ENCODE data around the gene HERPUD1. TPM values are rescaled to one million over a fixed set of nuclear protein-coding genes. Genes with fewer than 3 reads are reported as not detected.
"Not testable (repeated sequence)": the region's sequence is repeated elsewhere in the genome, so short reads cannot be mapped to it uniquely, and the experiment has no call there.

Gene HERPUD1
- total RNA-seq, 2 donors from 2014 or later, result 127 to 141 TPM

DNA sequence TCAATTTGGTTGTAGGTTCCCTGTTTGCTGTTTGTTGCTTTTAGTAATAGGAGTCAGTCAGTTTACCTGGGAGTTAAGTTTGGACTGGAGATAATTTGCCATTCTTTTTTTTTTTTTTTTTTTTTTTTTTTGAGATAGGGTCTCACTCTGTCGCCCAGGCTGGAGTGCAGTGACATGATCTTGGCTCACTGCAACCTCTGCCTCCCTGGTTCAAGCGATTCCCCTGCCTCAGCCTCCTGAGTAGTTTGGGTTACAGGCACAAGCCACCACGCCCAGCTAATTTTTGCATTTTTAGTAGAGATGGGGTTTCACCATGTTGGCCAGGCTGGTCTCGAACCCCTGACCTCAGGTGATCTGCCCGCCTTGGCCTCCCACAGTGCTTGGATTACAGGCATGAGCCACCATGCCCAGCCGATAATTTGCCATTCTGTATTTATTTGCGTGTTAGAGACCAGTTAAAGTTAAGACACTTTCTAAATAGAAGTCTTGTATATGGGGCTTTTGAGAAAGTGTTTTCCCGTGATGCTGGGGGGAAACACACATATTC lies 2.7 kb downstream of the HERPUD1 start:
- H3K27ac Mint-ChIP-seq, result peak overlapping the region; percentile 98 to 99
- peak overlapping the region; percentile 95 for H3K4me3 Mint-ChIP-seq
- not testable (repeated sequence) for DNase-seq (ENCODE audit: low spot score); ATAC-seq; H3K27me3 Mint-ChIP-seq; H3K9me3 Mint-ChIP-seq
- peaks cover 52 to 68% of the 10 kb centered on the region in 2 donors for H3K4me1 Mint-ChIP-seq (ENCODE audit: low read depth in 2 of 2)
- peaks cover 59% of the 10 kb centered on the region for H3K36me3 Mint-ChIP-seq

DNA sequence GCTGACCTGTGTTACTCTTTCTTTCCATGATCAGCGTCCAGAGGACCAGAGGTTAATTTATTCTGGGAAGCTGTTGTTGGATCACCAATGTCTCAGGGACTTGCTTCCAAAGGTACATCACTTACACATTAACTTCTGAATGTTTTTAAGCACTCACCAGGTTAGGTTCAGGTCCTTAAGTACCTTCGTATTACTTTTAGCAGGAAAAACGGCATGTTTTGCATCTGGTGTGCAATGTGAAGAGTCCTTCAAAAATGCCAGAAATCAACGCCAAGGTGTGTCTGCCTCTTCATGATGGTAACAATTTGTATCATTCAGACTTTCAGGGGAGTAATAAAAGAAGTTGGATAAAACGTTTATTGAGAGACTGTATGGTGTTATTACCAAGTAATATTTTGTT lies 3.3 kb downstream of the HERPUD1 start:
- peak overlapping the region; percentile 98 to 99 for H3K27ac Mint-ChIP-seq
- no peaks in the 10 kb centered on the region for H3K9me3 Mint-ChIP-seq
- DNase-seq (ENCODE audit: low spot score) (no peak), ATAC-seq (no peak)
- H3K36me3 Mint-ChIP-seq, result peaks cover 64% of the 10 kb centered on the region
- peak overlapping the region; percentile 95 for H3K4me3 Mint-ChIP-seq
- H3K4me1 Mint-ChIP-seq (ENCODE audit: low read depth in 2 of 2), result peaks cover 54 to 71% of the 10 kb centered on the region in 2 donors
- H3K27me3 Mint-ChIP-seq, result no peaks in the 10 kb centered on the region

DNA sequence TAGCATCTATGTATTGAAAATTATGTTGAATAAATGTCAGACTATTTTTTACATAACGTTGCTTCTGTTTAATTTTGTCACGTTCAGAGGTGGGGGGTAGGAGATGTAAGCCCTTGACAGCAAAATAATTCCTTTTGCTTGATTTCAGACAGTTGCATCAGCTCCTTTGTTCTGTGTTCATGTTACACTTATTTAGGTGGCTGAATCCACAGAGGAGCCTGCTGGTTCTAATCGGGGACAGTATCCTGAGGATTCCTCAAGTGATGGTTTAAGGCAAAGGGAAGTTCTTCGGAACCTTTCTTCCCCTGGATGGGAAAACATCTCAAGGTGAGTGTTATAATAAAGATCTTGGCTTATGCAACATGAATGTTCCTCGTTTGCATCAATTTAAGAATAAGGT lies 4.5 kb downstream of the HERPUD1 start:
- Mint-ChIP-seq H3K27me3 (no peaks in the 10 kb centered on the region), H3K9me3 (no peaks in the 10 kb centered on the region), H3K4me1 (ENCODE audit: low read depth in 2 of 2) (peaks cover 53 to 66% of the 10 kb centered on the region in 2 donors), H3K36me3 (peaks cover 65% of the 10 kb centered on the region), H3K27ac (peak overlapping the region in 1 of 2 donors; percentile 99), H3K4me3 (peak overlapping the region; percentile 49)
- ATAC-seq (no peak), DNase-seq (ENCODE audit: low spot score) (no peak)

DNA sequence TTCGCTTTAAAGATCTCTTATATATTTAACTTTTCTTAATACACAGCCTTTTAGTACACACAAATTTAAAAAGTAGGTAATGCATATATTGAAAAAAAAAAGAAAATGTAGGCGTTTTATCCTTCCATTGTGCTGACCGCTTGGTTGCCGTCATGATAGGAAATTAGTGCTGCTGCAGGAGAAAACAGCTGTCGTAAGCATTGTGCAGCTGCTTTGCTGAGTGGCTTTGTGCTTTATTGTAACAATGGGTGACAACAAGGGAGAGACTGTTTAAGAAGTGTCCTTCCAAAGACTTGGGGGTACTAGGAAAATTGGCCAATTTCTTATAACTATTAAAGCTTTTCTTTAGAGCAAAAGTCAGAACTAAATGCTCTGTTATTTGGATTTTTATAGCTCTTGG lies 5.0 kb downstream of the HERPUD1 start:
- H3K4me3 Mint-ChIP-seq, result peak overlapping the region; percentile 49
- peaks cover 65% of the 10 kb centered on the region for H3K36me3 Mint-ChIP-seq
- peak overlapping the region in 1 of 2 donors; percentile 99 for H3K27ac Mint-ChIP-seq
- H3K27me3 Mint-ChIP-seq, result no peaks in the 10 kb centered on the region
- no peak for ATAC-seq
- no peaks in the 10 kb centered on the region for H3K9me3 Mint-ChIP-seq
- H3K4me1 Mint-ChIP-seq (ENCODE audit: low read depth in 2 of 2), result peaks cover 56 to 66% of the 10 kb centered on the region in 2 donors
- DNase-seq (ENCODE audit: low spot score), result no peak

DNA sequence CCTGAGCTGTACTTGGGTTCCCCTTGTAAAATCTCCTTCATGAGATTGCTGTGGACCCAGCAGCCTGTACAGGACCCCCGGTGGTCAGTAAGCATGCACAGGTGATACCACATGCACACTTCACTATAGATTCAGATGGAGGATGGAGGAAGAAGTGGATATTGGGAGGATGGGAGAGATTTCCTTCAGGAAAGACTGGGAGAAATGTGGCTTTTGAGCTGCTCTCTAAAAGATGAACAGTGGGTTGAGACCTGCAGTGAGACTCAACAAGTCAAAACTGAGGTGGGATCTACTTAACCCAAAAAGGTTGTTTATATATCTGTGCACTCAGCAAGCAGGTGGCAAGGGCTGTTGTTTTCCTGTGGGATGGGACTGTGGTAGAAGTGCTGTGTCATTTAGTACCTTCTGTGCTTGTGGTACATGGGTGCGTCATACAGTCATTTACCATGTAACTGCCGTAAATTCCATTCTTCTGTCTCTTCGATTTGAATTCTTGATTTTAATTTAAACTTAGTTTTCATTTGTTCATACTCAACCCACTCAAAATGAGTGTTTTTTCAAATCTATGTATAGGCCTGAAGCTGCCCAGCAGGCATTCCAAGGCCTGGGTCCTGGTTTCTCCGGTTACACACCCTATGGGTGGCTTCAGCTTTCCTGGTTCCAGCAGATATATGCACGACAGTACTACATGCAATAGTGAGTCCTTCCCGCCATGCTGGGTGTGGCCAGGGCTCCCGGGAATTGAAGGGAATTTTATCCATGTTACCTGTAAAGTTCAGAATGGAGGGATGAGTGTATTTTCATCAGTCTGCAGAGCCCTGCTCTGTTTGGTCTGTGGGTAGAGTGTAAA lies 6.9 kb downstream of the HERPUD1 start:
- Mint-ChIP-seq H3K4me3 (peak overlapping the region; percentile 74), H3K4me1 (ENCODE audit: low read depth in 2 of 2) (peaks cover 50 to 64% of the 10 kb centered on the region in 2 donors), H3K36me3 (peaks cover 60% of the 10 kb centered on the region), H3K9me3 (no peaks in the 10 kb centered on the region), H3K27ac (peak overlapping the region; percentile 85 to 87), H3K27me3 (no peaks in the 10 kb centered on the region)
- DNase-seq (ENCODE audit: low spot score), result no peak
- ATAC-seq, result peak in 1 of 2 donors; percentile 93

DNA sequence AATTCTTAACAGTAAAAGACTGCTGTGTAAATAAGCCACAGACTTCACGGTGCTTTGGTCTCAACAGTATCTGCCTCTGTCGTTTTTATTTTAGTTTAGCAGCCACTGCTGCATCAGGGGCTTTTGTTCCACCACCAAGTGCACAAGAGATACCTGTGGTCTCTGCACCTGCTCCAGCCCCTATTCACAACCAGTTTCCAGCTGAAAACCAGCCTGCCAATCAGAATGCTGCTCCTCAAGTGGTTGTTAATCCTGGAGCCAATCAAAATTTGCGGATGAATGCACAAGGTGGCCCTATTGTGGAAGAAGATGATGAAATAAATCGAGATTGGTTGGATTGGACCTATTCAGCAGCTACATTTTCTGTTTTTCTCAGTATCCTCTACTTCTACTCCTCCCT lies 7.9 kb downstream of the HERPUD1 start:
- Mint-ChIP-seq H3K4me3 (peak overlapping the region; percentile 74), H3K27ac (peak overlapping the region; percentile 85 to 87), H3K9me3 (no peaks in the 10 kb centered on the region), H3K36me3 (peaks cover 55% of the 10 kb centered on the region), H3K27me3 (no peaks in the 10 kb centered on the region), H3K4me1 (ENCODE audit: low read depth in 2 of 2) (peaks cover 45 to 61% of the 10 kb centered on the region in 2 donors)
- no peak for DNase-seq (ENCODE audit: low spot score)
- ATAC-seq, result no peak

DNA sequence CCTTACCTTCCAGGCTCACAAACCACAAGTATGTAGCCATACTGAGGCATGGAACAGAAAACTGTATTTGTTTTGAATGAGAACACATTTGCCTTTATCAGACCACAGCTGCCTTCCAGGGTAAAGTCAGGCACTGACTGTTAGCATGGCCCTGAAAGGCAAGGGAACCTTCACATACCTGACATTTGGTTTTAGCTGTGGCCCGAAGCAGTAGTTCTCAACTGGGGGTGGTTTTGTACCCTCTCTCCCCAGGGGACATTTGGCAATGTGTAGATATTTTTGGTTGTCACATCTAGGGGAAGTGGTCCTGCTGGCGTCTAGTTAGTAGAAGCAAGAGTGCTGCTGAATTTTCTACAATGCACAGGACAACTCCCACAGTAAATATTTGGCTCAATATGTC lies 9.2 kb downstream of the HERPUD1 start:
- H3K9me3 Mint-ChIP-seq, result no peaks in the 10 kb centered on the region
- H3K36me3 Mint-ChIP-seq, result peaks cover 43% of the 10 kb centered on the region
- no peak overlapping the region for H3K27ac Mint-ChIP-seq
- H3K27me3 Mint-ChIP-seq, result no peaks in the 10 kb centered on the region
- peaks cover 36 to 54% of the 10 kb centered on the region in 2 donors for H3K4me1 Mint-ChIP-seq (ENCODE audit: low read depth in 2 of 2)
- no peak for DNase-seq (ENCODE audit: low spot score)
- no peak for ATAC-seq
- H3K4me3 Mint-ChIP-seq, result no peak overlapping the region

DNA sequence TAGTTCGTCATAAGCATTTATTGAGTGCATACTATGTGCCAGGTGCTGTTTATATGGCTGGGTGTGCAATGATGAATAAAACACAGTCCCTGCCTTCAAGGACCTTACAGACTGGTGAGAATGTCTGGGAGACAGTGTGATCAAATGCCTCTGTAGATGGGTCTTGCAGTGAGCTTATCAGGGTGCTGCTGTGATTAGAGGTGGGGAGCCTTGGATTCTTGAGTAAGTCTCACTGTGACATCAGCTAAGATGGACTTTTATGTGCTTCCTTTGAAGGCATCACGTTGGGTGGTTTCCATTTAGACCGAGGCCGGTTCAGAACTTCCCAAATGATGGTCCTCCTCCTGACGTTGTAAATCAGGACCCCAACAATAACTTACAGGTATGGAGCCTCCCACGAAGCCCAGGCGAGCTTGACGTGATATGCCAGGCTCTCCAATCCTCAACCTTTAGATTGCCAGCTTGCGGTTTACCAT lies 10.0 kb downstream of the HERPUD1 start:
- peaks cover 39% of the 10 kb centered on the region for H3K36me3 Mint-ChIP-seq
- ATAC-seq (no peak), DNase-seq (ENCODE audit: low spot score) (no peak)
- H3K9me3 Mint-ChIP-seq, result no peaks in the 10 kb centered on the region
- H3K4me3 Mint-ChIP-seq, result no peak overlapping the region
- peaks cover 34 to 50% of the 10 kb centered on the region in 2 donors for H3K4me1 Mint-ChIP-seq (ENCODE audit: low read depth in 2 of 2)
- H3K27ac Mint-ChIP-seq, result no peak overlapping the region
- no peaks in the 10 kb centered on the region for H3K27me3 Mint-ChIP-seq

DNA sequence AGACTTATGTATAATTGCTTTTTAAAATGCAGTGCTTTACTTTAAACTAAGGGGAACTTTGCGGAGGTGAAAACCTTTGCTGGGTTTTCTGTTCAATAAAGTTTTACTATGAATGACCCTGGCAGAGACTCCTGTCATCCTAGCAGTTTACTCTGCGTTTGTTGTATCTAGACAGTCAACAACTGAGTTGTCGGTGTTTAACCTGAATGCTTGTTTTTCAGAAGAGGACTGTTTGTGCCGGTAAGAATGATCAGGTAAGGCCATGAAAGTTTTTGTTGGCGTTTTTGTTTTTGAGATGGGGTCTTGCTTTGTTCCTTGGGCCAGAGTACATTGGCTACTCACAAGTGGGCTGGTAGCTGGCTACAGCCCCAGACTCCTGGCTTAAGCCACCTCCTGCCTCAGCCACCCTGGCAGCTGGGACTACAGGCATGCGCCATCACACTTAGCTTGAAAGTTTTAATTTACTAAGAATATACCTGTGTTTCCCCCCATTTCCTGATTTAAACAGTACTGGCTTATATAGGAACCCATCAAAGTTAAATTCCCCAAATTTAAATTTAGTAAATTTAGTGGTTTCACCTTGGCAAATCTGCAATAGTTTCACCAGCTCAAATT lies 11.9 kb downstream of the HERPUD1 start:
- Mint-ChIP-seq H3K4me3 (no peak overlapping the region), H3K27me3 (no peaks in the 10 kb centered on the region), H3K9me3 (no peaks in the 10 kb centered on the region), H3K36me3 (peaks cover 20% of the 10 kb centered on the region), H3K4me1 (ENCODE audit: low read depth in 2 of 2) (peaks cover 25 to 31% of the 10 kb centered on the region in 2 donors), H3K27ac (peak overlapping the region in 1 of 2 donors; percentile 78)
- ATAC-seq (no peak), DNase-seq (ENCODE audit: low spot score) (no peak)

DNA sequence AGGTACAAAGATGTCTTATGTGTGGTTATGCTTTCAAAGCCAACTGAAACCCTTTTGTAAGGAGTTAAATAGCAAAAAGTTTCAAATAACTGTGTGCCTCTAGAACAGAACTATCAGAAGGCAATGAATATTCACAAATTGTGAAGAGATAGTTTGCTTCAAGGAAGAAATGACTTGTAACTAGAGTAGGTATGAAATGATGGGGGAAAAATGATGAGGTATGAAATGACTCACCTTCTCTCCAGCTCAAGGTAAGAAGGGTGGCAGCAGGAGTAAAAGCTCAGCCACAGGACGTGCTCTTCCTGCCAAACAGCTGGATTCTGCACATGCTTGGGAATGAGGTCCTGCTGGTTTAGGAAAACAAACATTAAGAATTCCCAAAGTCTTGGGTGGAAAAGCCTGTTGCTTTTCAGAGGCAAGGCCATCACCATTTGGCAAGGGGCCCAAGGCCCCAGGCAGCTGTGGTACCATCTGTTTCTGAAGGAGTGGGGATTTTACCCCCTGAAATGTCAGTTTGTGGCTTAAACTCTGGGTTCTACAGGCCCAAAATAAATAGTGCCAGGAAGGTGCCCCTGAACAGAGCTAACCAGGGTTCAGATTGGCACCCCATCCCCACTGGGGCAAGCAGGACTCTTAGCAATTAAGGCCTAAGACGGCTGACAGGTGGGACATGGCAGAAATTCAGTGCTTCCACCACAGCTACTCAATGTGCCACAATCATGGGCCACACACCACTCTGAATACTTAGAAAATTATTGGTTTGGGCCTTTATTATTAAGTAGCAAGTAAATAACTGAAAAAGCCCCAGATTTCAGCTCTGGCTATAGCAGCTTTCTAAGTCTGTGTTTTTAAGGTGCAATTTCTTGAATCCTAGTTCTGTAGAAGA lies 13.3 kb downstream of the HERPUD1 start:
- ATAC-seq (peak in 1 of 2 donors; percentile 78), DNase-seq (ENCODE audit: low spot score) (no peak)
- peaks cover 19 to 21% of the 10 kb centered on the region in 2 donors for H3K4me1 Mint-ChIP-seq (ENCODE audit: low read depth in 2 of 2)
- H3K4me3 Mint-ChIP-seq, result peak overlapping the region; percentile 44
- H3K27me3 Mint-ChIP-seq, result no peaks in the 10 kb centered on the region
- peak overlapping the region; percentile 68 to 78 for H3K27ac Mint-ChIP-seq
- H3K36me3 Mint-ChIP-seq, result peaks cover 7% of the 10 kb centered on the region
- H3K9me3 Mint-ChIP-seq, result no peaks in the 10 kb centered on the region

DNA sequence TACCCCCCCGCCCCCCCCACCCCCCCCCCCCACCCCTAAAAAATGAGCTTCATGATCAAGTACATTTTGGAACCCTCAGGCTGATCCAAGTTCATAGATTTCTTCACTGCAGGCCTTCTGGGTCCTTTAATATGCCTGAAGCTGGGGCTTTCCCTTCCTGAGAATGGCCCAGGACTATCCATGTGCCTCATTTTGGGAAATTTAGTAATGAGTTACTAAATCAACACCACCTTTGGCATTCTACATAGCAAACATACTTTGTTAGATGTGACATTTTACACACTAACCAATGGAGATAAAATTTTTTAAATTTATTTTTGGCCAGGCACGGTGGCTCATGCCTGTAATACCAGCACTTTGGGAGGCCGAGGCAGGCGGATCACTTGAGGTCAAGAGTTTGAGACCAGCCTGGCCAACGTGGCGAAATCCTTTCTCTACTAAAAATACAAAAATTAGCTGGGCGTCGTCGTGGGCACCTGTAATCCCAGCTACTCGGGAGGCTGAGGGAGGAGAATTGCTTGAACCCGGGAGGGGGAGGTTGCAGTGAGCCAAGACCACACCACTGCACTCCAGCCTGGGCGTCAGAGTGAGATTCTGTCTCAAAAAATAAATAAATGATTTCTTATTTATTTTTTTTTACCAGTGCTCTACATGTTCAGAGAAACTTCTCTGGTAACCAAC lies 14.0 kb downstream of the HERPUD1 start:
- Mint-ChIP-seq H3K4me3 (no peak overlapping the region), H3K9me3 (no peaks in the 10 kb centered on the region), H3K36me3 (peaks cover 5% of the 10 kb centered on the region), H3K27me3 (no peaks in the 10 kb centered on the region), H3K4me1 (ENCODE audit: low read depth in 2 of 2) (peaks cover 24 to 26% of the 10 kb centered on the region in 2 donors), H3K27ac (no peak overlapping the region)
- no peak for ATAC-seq
- no peak for DNase-seq (ENCODE audit: low spot score)

DNA sequence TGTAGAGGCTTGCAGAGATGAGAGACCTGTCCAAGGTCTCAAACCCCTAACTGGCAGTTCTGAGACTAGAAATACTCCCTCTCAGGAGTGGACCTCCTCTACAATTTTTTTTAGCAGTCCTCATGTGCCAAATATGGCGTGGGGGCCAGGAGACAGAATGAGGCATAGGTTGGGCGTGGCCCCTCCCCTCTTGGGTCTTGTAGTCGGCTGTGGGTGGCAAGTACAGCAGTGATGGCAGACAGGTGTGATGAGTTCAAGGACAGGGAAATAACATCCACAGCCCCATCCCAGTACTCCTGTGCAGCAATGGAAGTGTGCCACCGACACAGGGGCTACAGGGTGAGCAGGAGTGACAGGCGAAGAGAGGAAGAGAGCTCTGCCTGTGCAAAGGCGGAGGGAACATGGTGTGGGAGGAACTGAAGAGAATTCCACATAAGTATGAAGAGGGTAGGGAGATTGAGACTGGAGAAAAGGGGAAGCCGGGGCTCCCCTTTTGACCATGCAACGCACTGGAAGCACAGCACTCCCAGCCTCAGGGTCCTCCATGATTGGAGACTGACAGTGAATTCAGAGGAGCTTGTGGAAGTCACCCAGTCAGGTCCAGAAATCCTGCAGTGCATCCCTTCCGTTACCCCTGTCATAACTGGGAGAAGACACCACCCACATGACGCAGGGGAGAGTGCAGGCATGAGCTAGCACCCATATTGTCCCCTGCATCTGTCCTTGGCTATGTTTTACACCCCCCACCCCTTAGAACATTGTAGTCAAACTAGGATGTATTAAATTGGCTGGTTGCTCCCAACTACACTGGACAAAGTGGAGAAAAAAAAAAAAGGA lies 15.0 kb downstream of the HERPUD1 start:
- ATAC-seq, result no peak
- no peaks in the 10 kb centered on the region for H3K27me3 Mint-ChIP-seq
- peaks cover 27 to 32% of the 10 kb centered on the region in 2 donors for H3K4me1 Mint-ChIP-seq (ENCODE audit: low read depth in 2 of 2)
- H3K27ac Mint-ChIP-seq, result peak overlapping the region in 1 of 2 donors; percentile 22
- no peaks in the 10 kb centered on the region for H3K9me3 Mint-ChIP-seq
- DNase-seq (ENCODE audit: low spot score), result no peak
- H3K36me3 Mint-ChIP-seq, result peaks cover 5% of the 10 kb centered on the region
- H3K4me3 Mint-ChIP-seq, result no peak overlapping the region

Measured in natural killer cell treated with Interleukin-12 subunit alpha and Interleukin-12 subunit beta and Interleukin-15 and Interleukin-18, amount 100 ng/mL, for 72 hours (primary cell).